ENCODE measurements around the gene SPNS1.
"Not testable (repeated sequence)": the region's sequence is repeated elsewhere in the genome, so short reads cannot be mapped to it uniquely, and the experiment has no call there.

Gene SPNS1

DNA sequence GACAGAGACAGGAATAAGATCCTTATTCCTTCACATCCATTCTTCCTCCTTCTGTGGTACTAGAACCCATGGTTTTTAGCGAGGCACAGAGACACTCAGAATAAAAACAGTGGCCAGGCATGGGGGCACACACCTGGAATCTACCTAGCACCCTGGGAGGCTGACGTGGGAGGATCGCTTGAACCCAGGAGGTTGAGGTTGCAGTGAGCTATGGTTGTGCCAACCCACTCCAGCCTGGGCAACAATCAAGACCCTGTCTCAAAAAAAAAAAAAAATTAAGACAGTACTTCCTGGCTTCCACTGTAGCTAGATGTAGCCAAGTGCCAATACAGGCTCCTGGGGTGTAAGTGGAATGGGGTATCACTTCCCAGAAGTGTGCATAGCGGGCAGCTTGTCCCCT lies 7.4 kb upstream of the SPNS1 start:
- H3K4me3 ChIP-seq (ENCODE audit: low read length), result no peak overlapping the region
- H3K9me3 ChIP-seq (ENCODE audit: insufficient read depth, low read length), result no peaks in the 10 kb centered on the region
- TF ChIP-seq EZH2phosphoT487 (IDR thresholded peaks at IDR 0.05; ENCODE audit: low read depth) (no peak), CTCF (IDR thresholded peaks at IDR 0.05; ENCODE audit: low read depth, low read length) (no peak)
- H3K36me3 ChIP-seq (replicated peaks; ENCODE audit: low read depth, low read length), result peaks cover 28% of the 10 kb centered on the region
- H2AFZ ChIP-seq (ENCODE audit: low read depth, low read length), result no peak overlapping the region
- H3K79me2 ChIP-seq (ENCODE audit: low read length), result no peaks in the 10 kb centered on the region
- no peaks in the 10 kb centered on the region for H4K20me1 ChIP-seq (ENCODE audit: insufficient read depth, low read length)
- H3K4me1 ChIP-seq (ENCODE audit: low read length), result no peaks in the 10 kb centered on the region
- no peak overlapping the region for H3K27ac ChIP-seq (ENCODE audit: low read length)
- H3K4me2 ChIP-seq (ENCODE audit: low read length), result no peak overlapping the region
- no peak overlapping the region for H3K9ac ChIP-seq (ENCODE audit: low read length)
- H3K27me3 ChIP-seq (ENCODE audit: low read depth, low read length), result no peaks in the 10 kb centered on the region

GRCh38 chr16:28969696-28970095 lies 4.9 kb upstream of the SPNS1 start:
- not testable (repeated sequence) for H2AFZ ChIP-seq (ENCODE audit: low read depth, low read length); H3K79me2 ChIP-seq (ENCODE audit: low read length); H3K27me3 ChIP-seq (ENCODE audit: low read depth, low read length); H3K4me3 ChIP-seq (ENCODE audit: low read length); H3K9ac ChIP-seq (ENCODE audit: low read length); H4K20me1 ChIP-seq (ENCODE audit: insufficient read depth, low read length); H3K4me1 ChIP-seq (ENCODE audit: low read length); H3K9me3 ChIP-seq (ENCODE audit: insufficient read depth, low read length); H3K4me2 ChIP-seq (ENCODE audit: low read length); H3K27ac ChIP-seq (ENCODE audit: low read length); H3K36me3 ChIP-seq (replicated peaks; ENCODE audit: low read depth, low read length)

DNA sequence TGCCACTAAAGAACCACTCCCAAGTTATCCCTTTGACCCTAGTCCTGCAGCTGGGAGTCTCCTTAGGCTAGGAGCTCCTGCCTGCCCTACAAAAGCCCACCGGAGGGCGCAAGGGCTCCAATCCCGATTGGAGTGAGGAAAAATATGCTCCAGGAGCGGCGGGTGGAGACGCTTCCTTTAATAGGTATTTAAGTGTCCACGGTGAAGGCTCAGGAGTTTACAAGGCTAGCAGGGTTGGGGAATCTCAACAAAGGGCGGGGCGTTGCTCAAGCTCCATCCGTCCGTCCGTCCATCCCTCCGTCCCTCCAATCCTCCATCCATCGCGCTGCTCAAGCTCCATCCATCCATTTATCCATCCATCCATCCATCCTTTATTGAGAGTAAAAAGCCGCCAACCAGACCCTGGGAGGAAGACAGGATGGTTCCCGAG lies 556 bp upstream of the SPNS1 start:
- TF ChIP-seq CTCF (IDR thresholded peaks at IDR 0.05; ENCODE audit: low read depth, low read length) (peak; percentile 56), EZH2phosphoT487 (IDR thresholded peaks at IDR 0.05; ENCODE audit: low read depth) (no peak)
- no peaks in the 10 kb centered on the region for H3K9me3 ChIP-seq (ENCODE audit: insufficient read depth, low read length)
- H3K27ac ChIP-seq (ENCODE audit: low read length), result peak overlapping the region; percentile 35
- H3K36me3 ChIP-seq (replicated peaks; ENCODE audit: low read depth, low read length), result no peaks in the 10 kb centered on the region
- H3K79me2 ChIP-seq (ENCODE audit: low read length), result peaks cover 9% of the 10 kb centered on the region; the same call in 1 of the 2 replicates
- peak overlapping the region; percentile 94 for H2AFZ ChIP-seq (ENCODE audit: low read depth, low read length)
- H4K20me1 ChIP-seq (ENCODE audit: insufficient read depth, low read length), result no peaks in the 10 kb centered on the region
- peaks cover 9% of the 10 kb centered on the region for H3K4me1 ChIP-seq (ENCODE audit: low read length)
- H3K4me2 ChIP-seq (ENCODE audit: low read length), result peak overlapping the region; percentile 79
- H3K27me3 ChIP-seq (ENCODE audit: low read depth, low read length), result no peaks in the 10 kb centered on the region
- peak overlapping the region; percentile 84 for H3K9ac ChIP-seq (ENCODE audit: low read length)
- peak overlapping the region; percentile 94 for H3K4me3 ChIP-seq (ENCODE audit: low read length)

DNA sequence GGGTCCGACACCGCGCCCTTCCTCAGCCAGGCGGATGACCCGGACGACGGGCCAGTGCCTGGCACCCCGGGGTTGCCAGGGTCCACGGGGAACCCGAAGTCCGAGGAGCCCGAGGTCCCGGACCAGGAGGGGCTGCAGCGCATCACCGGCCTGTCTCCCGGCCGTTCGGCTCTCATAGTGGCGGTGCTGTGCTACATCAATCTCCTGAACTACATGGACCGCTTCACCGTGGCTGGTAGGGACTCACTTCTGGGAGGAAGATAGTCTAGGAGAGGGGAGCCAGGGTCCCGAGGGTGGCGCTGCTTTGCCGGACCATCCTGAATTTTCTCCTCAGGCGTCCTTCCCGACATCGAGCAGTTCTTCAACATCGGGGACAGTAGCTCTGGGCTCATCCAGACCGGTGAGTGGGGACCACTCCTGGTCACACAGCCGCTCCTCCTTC lies 601 bp downstream of the SPNS1 start:
- no peak overlapping the region for H3K27ac ChIP-seq (ENCODE audit: low read length)
- H3K36me3 ChIP-seq (replicated peaks; ENCODE audit: low read depth, low read length), result no peaks in the 10 kb centered on the region
- H3K4me3 ChIP-seq (ENCODE audit: low read length), result peak overlapping the region; percentile 94
- TF ChIP-seq EZH2phosphoT487 (IDR thresholded peaks at IDR 0.05; ENCODE audit: low read depth) (no peak), CTCF (IDR thresholded peaks at IDR 0.05; ENCODE audit: low read depth, low read length) (no peak)
- H3K4me1 ChIP-seq (ENCODE audit: low read length), result peaks cover 9% of the 10 kb centered on the region
- H2AFZ ChIP-seq (ENCODE audit: low read depth, low read length), result no peak overlapping the region
- H4K20me1 ChIP-seq (ENCODE audit: insufficient read depth, low read length), result no peaks in the 10 kb centered on the region
- peak overlapping the region; percentile 58 for H3K9ac ChIP-seq (ENCODE audit: low read length)
- H3K27me3 ChIP-seq (ENCODE audit: low read depth, low read length), result no peaks in the 10 kb centered on the region
- peaks cover 9% of the 10 kb centered on the region; the same call in 1 of the 2 replicates for H3K79me2 ChIP-seq (ENCODE audit: low read length)
- no peaks in the 10 kb centered on the region for H3K9me3 ChIP-seq (ENCODE audit: insufficient read depth, low read length)
- peak overlapping the region; percentile 79 for H3K4me2 ChIP-seq (ENCODE audit: low read length)
